ENCODE data around the gene PIK3C2A. TPM values are rescaled to one million over a fixed set of nuclear protein-coding genes. Genes with fewer than 3 reads are reported as not detected.

The PIK3C2A gene
- total RNA-seq, 4 donors from 2014 or later = 30.5 to 46.7 (median 40.8) TPM

DNA sequence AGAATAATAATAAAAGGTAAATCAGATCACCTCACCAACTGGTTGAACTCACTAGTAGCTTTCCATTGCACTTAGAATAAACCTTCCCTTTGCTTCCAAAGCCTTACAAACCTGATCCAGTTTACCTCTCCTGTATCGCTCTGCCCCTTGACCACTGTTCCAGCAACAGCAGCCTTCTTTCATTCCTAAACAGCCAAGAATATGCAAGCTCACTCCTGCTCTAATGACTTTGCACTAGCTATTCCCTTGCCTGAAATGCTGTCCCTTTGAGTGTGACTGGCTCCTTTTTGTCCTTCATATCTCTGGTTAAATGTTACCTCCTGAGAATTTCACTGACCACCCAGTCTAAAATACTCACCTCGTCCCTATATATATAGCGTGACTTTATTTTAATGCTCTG is 9.6 kb upstream of the PIK3C2A start:
- intact Hi-C loops (cut with DNase I; ENCODE audit: low total_unique reads) = no loop called here
- TF ChIP-seq, protein P1, sequence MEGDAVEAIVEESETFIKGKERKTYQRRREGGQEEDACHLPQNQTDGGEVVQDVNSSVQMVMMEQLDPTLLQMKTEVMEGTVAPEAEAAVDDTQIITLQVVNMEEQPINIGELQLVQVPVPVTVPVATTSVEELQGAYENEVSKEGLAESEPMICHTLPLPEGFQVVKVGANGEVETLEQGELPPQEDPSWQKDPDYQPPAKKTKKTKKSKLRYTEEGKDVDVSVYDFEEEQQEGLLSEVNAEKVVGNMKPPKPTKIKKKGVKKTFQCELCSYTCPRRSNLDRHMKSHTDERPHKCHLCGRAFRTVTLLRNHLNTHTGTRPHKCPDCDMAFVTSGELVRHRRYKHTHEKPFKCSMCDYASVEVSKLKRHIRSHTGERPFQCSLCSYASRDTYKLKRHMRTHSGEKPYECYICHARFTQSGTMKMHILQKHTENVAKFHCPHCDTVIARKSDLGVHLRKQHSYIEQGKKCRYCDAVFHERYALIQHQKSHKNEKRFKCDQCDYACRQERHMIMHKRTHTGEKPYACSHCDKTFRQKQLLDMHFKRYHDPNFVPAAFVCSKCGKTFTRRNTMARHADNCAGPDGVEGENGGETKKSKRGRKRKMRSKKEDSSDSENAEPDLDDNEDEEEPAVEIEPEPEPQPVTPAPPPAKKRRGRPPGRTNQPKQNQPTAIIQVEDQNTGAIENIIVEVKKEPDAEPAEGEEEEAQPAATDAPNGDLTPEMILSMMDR (IDR thresholded peaks at IDR 0.05) = no peak
- TF ChIP-seq POLR2A (IDR thresholded peaks at IDR 0.05) = no peak

DNA sequence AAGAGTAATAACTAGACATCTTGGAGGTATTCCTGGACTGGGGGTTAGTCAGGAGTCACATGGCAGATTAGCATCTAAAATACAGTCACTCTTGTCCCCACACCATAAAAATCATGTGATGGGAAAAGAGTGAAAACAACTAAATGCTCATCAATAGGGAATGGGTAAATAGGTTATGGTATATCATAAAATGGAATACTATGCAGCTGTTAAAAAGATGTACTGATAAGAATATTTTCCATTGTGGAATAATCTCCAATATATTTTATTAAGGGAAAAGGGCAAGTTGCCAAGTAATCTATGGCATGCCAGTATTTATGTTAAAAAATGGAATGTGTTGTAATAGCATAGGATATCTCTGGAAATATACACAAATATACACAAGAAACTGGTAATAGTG is 6.6 kb upstream of the PIK3C2A start:
- no peak for TF ChIP-seq POLR2A (IDR thresholded peaks at IDR 0.05)
- TF ChIP-seq, protein P1 (IDR thresholded peaks at IDR 0.05) = no peak
- DNase-seq (ENCODE audit: low spot score in 2 of 2) = no peak
- intact Hi-C loops (cut with DNase I; ENCODE audit: low total_unique reads) = no loop called here
- no peak overlapping the region for H3K4me3 ChIP-seq (ENCODE audit: low read depth, poor library complexity, severe bottlenecking)

More for the DNA sequence above, 9.6 kb upstream of the PIK3C2A start:
- 96% methylated on average over 3 of the region's 3 CpGs for WGBS, 2 donors
- no peak for DNase-seq (ENCODE audit: low spot score in 2 of 2)
- H3K4me3 ChIP-seq (ENCODE audit: low read depth, poor library complexity, severe bottlenecking) = no peak overlapping the region

DNA sequence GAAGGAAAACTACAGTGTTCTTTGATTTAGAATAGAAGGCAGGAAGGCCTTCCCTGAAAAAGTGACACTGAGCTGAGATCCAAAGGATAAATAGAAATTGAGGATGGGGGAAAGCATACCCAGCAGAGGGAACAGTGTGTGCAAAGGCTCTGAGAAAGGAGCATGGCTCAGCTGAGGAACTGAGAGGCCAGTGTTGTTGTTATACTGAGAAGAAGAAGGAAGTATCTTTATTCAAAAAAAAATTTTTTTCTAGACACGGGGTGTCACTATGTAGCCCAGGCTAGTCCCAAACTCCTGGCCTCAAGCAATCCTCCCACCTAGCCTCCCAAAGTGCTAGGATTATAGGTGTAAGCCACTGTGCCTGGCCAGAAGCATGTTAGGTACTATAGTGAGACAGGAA is 3.5 kb upstream of the PIK3C2A start:
- intact Hi-C loops (cut with DNase I; ENCODE audit: low total_unique reads) = no loop called here
- TF ChIP-seq POLR2A (IDR thresholded peaks at IDR 0.05) = no peak
- TF ChIP-seq, protein P1 (IDR thresholded peaks at IDR 0.05) = no peak
- H3K4me3 ChIP-seq (ENCODE audit: low read depth, poor library complexity, severe bottlenecking) = no peak overlapping the region
- WGBS, 2 donors = 66 to 77% methylated on average over 1 of the region's 1 CpG
- DNase-seq (ENCODE audit: low spot score in 2 of 2) = no peak

DNA sequence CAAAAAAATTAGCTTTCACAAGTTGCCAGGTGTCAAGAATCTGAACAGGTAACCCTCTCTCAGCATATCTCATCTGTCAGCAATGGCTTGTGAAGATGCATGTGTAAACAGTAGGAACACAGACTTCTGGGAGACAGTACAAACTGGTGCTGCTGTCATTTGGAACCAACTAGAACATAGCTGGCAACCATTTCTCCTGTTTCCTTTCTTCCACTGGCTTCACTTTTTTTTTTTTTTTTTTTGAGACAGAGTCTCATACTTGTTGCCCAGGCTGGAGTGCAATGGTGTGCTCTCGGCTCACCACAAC is 2.1 kb upstream of the PIK3C2A start:
- TF ChIP-seq, protein P1 (IDR thresholded peaks at IDR 0.05) = no peak
- no peak for TF ChIP-seq POLR2A (IDR thresholded peaks at IDR 0.05)
- intact Hi-C loops (cut with DNase I; ENCODE audit: low total_unique reads) = no loop called here
- 92 to 93% methylated on average over 1 of the region's 1 CpG for WGBS, 2 donors
- no peak overlapping the region for H3K4me3 ChIP-seq (ENCODE audit: low read depth, poor library complexity, severe bottlenecking)
- DNase-seq (ENCODE audit: low spot score in 2 of 2) = no peak

DNA sequence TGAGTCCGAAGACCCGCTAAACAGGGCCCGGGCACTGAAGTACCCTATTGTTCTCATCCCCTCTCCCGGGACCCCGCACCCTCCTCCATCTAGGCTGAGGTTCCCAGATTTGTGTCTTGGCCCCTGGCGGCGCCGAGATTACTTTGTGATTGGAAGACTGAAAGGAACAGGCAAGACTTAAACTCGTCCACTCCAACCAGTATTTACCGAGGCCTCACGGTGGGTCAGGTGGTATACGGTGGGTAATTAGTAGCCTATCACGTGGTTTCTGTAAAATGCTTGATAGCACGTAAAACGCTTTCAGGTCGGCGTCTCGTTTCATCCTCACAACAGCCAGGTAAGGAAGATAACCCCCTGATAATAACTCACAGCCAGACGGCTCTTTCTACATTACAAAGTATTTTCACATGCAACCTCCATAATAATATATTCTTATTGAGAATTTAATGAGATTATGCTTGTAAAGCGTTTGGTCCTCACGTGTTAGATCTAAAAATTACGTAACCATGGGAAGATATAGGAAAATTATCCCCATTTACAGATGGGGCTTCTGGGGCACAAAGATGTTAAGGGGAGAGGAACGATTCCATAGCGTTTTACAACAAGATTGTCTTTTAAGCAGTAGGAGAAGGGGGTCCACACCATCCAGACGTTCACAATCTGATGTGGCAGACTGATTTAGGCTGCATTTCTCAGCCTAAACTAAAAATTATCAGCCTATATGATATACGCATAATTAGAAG is 642 bp upstream of the PIK3C2A start:
- 2% methylated on average over 25 to 26 of the region's 26 CpGs for WGBS, 2 donors
- peak overlapping the region; percentile 94 for H3K4me3 ChIP-seq (ENCODE audit: low read depth, poor library complexity, severe bottlenecking)
- peak; percentile 39 to 89 for DNase-seq (ENCODE audit: low spot score in 2 of 2)
- intact Hi-C loops (cut with DNase I; ENCODE audit: low total_unique reads) = no loop called here
- TF ChIP-seq, protein P1 (IDR thresholded peaks at IDR 0.05) = no peak
- TF ChIP-seq POLR2A (IDR thresholded peaks at IDR 0.05) = no peak

DNA sequence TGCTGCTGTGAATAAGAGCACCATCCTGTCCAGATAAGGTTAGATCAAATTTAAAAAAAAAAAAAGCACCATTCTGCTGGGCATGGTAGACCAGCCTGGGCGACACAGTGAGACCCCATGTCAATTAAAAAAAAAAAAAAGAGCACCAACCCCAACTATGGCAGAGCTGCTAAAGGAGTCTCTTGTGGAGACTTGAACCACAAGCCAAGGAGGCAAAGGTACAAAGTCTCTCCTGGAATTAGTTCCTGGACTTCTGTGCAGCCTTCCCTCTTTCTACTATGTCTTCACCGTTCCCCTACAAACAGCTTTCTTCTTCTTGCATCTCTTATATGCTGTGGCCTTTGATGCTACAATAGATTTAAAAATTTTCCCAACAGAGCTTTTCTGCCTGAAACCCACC is 1.3 kb downstream of the PIK3C2A start:
- intact Hi-C loops (cut with DNase I; ENCODE audit: low total_unique reads) = no loop called here
- H3K4me3 ChIP-seq (ENCODE audit: low read depth, poor library complexity, severe bottlenecking) = no peak overlapping the region
- 54 to 57% methylated on average over 2 of the region's 2 CpGs for WGBS, 2 donors
- no peak for TF ChIP-seq POLR2A (IDR thresholded peaks at IDR 0.05)
- TF ChIP-seq, protein P1 (IDR thresholded peaks at IDR 0.05) = no peak
- DNase-seq (ENCODE audit: low spot score in 2 of 2) = no peak

Measured in lower leg skin (tissue), 4 donors.